Activated CD4-positive, alpha-beta T cell treated with anti-CD3 and anti-CD28 coated beads, Interleukin-10, Interleukin-2, amounts not matched to agents 100 ng/mL and 50 ng/mL, durations not matched to agents 16 hours and 8 hours (primary cell): ENCODE results near the gene OSGIN1.

ENCODE experiments used
- DNase-seq: peaks from one replicate; pipeline ENCODE4 v3.0.0-alpha.2; 2020

The OSGIN1 gene

GRCh38 chr16:83958846-83959565 is 6.0 kb downstream of the OSGIN1 start:
- DNase-seq, result no peak

- no peak for DNase-seq
Measured at GRCh38 chr16:83959656-83960434, 6.8 kb downstream of the OSGIN1 start.

GRCh38 chr16:83960521-83961249 is 7.6 kb downstream of the OSGIN1 start:
- no peak for DNase-seq

DNA sequence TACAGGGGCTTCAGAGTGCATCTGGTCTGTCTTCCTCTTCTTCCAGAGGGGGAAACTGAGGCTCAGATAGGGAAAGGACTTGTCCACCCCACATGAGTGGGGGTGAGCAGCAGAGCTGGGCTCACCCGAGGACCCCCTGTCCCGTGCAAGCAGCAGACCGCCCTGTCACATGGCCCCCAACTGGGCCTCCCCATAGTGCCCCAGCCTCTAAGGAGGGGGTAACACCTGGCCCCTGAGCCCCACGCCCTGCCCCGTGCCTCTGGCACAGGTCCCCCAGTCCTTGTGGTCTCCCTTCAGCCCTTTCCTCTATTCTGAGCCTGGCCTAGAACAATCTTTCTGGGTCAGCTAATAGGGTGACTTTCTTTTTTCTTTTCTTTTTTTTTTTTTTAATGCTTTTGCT is 8.6 kb downstream of the OSGIN1 start:
- DNase-seq, result no peak

DNA sequence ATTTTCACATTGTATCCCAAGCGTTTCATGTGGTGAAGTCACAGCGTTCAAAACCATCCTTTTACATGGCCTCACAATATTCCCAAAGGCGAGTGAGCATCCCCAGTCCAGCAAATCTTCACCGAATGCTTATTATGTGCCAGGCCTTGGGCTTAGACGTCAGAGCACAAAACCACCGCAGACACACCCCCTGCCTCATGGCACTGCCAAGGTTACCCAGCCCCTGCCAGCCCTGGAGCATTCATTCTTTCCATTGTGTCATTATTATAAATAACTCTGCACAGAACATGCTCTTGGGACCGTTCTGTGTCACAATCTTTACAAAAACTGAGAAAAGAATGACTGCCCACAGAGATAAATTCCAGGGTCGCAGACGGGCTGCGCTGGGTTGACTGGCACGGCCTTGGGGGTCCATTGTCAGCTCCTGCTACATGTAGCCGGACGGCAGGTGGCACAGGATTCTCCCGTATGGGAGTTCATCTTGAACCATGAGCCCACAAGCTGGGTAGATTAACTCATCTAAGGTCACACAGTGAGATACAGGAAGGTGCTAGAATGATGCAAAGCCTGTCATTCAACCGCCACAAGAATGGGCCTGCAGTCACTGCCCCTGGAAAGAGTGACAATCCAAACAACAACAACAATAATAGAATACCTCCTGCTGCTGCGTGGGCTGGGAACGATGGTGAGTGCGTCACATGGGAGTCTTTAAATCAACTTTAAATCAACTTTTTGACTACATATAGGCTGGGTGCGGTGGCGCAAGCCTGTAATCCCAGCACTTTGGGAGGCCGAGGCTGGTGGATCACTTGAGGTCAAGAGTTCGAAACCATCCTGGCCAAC is 10.5 kb downstream of the OSGIN1 start:
- DNase-seq, result no peak

DNA sequence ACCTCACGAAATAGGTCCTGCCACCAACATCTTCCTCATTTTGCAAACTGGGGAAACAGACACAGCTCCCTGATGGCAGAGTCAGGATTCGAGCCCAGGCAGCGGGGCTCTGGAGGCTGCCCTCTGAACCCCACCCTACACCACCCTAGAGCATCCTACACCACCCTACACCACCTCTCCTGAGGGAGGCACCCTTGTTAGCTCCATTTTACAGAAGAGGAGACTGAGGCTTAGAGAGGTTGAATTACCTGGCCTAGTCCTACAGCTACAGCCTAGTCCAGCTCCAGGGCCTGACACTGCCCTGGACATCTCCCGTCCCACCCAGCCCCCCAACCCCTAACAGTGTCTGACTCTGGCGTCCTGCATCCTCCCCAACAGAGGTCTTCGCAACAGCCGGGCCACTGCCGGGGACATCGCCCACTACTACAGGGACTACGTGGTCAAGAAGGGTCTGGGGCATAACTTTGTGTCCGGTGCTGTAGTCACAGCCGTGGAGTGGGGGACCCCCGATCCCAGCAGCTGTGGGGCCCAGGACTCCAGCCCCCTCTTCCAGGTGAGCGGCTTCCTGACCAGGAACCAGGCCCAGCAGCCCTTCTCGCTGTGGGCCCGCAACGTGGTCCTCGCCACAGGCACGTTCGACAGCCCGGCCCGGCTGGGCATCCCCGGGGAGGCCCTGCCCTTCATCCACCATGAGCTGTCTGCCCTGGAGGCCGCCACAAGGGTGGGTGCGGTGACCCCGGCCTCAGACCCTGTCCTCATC is 11.8 kb downstream of the OSGIN1 start:
- no peak for DNase-seq

- DNase-seq, result no peak
Measured at GRCh38 chr16:83965444-83966152, 12.6 kb downstream of the OSGIN1 start.

- DNase-seq, result no peak
Measured at GRCh38 chr16:83966153-83966696, 13.2 kb downstream of the OSGIN1 start.

DNA sequence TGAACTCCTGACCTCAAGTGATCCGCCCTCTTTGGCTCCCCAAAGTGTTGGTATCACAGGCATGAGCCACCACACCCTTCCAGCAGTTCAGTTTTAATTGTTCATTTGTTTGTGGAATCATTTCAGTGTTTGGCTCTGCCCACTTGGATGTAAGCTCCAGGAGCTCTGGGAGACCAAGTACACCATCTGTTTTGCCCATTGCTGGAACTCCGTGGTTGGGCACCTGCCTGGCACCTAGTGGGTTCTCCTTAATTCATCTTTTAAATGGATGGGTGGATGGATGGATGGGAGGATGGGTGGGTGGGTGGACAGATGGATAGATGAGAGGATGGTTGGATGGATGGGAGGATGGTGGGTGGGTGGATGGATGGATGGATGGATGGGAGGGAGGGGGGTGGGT is 14.1 kb downstream of the OSGIN1 start:
- no peak for DNase-seq

GRCh38 chr16:83967838-83968305 is 14.8 kb downstream of the OSGIN1 start, which contains the start of gene NECAB2:
NECAB2 (plus strand) TSS chr16:83968244; CDS start chr16:83968649, 405 bp downstream.
- DNase-seq, result peak; percentile 26

GRCh38 chr16:83968306-83968851 is 15.3 kb downstream of the OSGIN1 start:
- no peak for DNase-seq

DNA sequence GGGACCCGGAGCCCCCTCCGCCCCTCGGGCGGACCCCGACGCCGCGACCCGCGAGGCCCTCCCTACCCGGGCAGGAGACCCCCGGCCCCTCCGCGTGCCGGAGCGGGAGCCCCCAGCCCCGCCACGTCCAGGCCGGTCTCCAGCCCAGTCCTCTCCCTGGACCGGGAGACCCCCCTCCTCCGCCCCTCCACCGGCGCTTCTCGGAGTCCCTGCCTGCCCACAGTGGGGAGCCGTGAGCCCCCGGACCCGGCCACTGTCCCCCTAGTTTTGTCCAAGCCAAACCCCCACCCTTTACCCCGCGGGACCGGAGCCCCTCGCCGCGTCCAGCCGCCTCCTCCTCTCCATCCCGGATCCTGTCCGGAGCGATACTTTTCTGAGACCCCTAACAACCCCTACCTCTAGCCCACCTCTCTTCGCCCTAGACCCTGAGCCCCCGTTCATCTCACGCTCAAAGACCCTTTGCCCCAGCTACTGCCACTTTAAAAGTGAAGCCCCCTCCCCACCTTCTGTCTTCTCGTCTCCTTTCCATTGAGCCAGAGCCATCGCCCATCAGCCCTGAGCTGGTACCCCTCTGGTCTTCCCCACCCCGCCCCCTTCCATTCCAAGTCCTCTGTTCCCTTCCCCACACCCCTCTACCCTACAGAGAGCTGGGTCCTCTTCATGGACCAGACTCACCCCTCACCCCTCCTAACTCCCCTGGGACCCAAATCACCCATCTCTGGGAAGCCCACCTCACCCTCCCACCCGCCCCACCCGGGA is 16.0 kb downstream of the OSGIN1 start:
- DNase-seq, result no peak

GRCh38 chr16:83969771-83970429 is 16.9 kb downstream of the OSGIN1 start:
- no peak for DNase-seq

DNA sequence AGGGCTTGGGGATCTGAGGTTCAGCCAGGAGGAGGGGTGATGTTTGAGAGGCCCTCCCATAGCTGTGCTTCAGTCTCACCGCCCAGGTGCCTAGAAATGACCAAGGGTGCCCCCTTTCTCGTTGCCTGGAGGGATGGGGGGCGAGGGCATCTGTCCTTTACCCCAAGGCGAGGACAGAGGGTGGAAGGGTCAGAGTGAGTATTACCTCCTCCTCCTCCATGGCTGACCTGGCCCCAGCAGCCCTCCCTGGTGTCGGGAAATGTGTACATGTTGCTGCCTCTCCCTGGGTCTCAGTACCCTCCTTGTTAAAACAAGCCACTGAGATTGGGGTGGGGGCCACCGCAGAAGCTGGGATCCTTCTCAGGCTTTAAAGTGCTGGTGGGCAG is 17.4 kb downstream of the OSGIN1 start:
- no peak for DNase-seq

DNA sequence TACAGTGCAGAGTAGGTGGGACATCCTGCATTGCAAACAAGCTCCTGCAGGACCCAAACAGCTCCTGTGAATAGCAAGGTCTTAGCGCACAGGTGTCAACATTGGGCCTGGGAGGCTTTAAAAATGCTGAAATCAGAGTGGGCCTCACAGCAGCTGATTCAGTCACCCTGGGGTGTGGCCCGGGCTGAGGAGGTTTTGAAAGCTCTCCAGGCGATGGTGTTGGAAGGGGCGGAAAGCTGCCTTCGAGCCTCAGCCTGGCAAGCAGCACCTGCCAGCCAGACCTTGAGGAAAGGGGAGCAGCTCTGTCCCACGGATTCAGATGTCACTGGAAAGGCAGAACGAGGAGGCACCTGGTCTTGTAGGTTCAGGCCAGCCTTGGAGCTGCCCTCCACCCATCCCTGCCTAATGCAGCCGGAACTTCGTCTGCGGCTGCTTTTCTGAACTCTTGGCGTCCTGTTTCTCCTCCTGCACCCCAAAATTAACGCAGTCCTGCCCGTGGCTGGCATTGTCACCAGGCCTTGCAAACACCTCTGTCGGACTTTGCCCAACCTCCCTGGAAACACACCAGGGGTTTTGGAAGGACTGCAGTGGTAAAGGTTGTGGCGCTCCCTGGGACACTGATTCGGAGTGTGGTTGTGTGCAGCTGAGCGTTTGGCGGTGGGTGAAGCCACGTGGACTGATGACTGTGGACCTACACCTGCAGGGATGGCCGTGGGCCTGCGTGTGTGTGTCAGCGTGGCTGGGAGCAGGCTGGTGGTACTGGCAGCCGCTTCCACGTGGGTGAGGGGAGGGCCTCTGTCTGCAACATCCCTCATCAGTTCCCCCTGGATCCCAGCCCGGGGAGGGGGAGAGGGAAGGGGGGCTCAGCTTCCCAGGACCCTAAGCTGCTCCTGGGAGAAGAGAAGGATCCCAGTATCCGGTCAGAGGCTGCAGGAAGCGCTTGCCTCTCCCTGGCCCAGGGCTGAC is 18.4 kb downstream of the OSGIN1 start:
- no peak for DNase-seq

DNA sequence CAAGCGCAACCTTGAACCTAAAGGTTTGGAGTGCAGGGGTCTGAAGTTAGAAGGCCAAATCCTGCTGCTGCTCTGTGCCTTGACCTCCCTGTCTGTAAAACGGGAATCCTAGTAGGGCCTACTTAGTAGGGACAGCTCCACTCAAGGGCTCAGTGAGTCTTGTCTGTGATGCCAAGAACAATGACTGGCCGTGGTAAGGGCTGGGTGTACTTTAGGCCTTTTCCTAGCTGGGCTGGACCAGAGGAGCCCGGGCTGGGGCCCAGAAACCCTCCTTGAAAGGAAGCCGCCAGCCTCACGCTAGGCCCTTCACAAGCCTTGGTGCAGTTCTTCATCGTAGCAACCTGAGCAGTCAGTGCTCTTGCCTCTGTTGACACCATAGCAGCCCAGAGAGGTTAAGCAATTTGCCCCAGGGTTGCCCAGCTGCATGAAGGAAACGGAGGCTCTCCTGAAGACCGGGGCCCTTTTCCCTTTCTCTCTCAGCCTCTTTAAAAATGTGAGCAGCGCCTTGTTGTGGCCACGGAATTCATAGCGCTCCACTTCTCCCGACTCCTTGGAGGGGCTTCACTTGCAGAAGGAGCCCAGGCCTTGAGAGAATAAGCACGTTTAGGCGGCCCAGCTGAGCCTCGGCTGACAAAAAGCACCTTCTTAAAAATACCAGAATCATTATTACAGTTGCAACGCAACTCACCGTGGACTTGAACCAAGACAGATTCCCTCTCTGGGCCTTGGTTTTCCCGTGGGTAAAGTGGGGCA is 19.4 kb downstream of the OSGIN1 start:
- DNase-seq, result no peak

GRCh38 chr16:83973077-83973476 is 20.0 kb downstream of the OSGIN1 start:
- DNase-seq, result no peak
